HG03060 (cell line): ENCODE measurements around the gene IFITM2.
"Not testable (repeated sequence)": the region's sequence is repeated elsewhere in the genome, so short reads cannot be mapped to it uniquely, and the experiment has no call there.

ENCODE experiments used
- ATAC-seq: cut with Tn5 transposase; IDR thresholded peaks from one replicate; pipeline ENCODE4 v1.9.1; 2021; ENCODE audit warnings: low read depth, moderate number of reproducible peaks; ENCODE audit not compliant: unreplicated experiment

IFITM2 gene

GRCh38 chr11:307766-308708 lies at the start of gene IFITM2:
Gene IFITM2, plus strand, starts transcription at chr11:307816. Its CDS starts 377 bp downstream, at chr11:308193.
- not testable (repeated sequence) for ATAC-seq

- no peak for ATAC-seq
Observed at GRCh38 chr11:259413-259812, 48.2 kb upstream of the IFITM2 start.

GRCh38 chr11:261624-262023 lies 46.0 kb upstream of the IFITM2 start:
- no peak for ATAC-seq

- no peak for ATAC-seq
Observed at GRCh38 chr11:266676-267439, 40.8 kb upstream of the IFITM2 start.

- no peak for ATAC-seq
Observed at GRCh38 chr11:267491-267994, 40.1 kb upstream of the IFITM2 start.

- peak; percentile 20 for ATAC-seq
Observed at GRCh38 chr11:268716-269145, 38.9 kb upstream of the IFITM2 start.

GRCh38 chr11:269146-269890 lies 38.3 kb upstream of the IFITM2 start:
- ATAC-seq: peak; percentile 72

- no peak for ATAC-seq
Observed at GRCh38 chr11:270451-271318, 36.9 kb upstream of the IFITM2 start.

GRCh38 chr11:271319-271715 lies 36.3 kb upstream of the IFITM2 start:
- no peak for ATAC-seq

GRCh38 chr11:272195-272930 lies 35.3 kb upstream of the IFITM2 start:
- no peak for ATAC-seq

- no peak for ATAC-seq
Observed at GRCh38 chr11:272931-273198, 34.8 kb upstream of the IFITM2 start.

GRCh38 chr11:276219-276618 lies 31.4 kb upstream of the IFITM2 start:
- no peak for ATAC-seq

- ATAC-seq: no peak
Observed at GRCh38 chr11:278001-278951, 29.3 kb upstream of the IFITM2 start, which contains the start of gene NLRP6. Gene NLRP6, plus strand, starts transcription at chr11:278407. Its CDS starts 163 bp downstream, at chr11:278570.

GRCh38 chr11:279040-279965 lies 28.3 kb upstream of the IFITM2 start:
- no peak for ATAC-seq

- no peak for ATAC-seq
Observed at GRCh38 chr11:279966-280705, 27.5 kb upstream of the IFITM2 start.
